ENCODE results near the gene USH2A. TPM values are rescaled to one million over a fixed set of nuclear protein-coding genes. Genes with fewer than 3 reads are reported as not detected.

Gene USH2A
- total RNA-seq, 3 donors from 2014 or later, result not detected

DNA sequence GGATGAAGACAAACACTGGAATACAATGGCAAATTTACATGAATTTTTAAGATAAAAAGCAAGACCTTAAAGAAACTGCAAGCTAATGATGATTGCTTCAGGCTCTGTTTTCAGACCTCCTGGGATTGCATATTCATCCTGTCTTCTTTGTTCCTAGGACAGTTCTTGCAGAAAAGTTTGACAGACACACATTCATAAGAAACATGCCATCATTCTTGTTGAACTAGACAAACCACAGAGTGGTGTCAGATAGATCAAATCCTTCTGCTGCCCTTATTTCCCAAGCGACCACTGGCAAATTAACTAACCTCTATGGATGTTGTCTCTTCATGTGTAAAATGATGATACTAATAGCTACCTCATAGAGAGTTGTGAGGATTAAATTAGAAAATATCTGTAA lies 674.8 kb downstream of the USH2A start:
- no peaks in the 10 kb centered on the region for H3K36me3 Mint-ChIP-seq (ENCODE audit: insufficient read depth)
- H3K4me3 Mint-ChIP-seq, result no peak overlapping the region
- ATAC-seq, result no peak
- H3K27me3 Mint-ChIP-seq (ENCODE audit: low read depth), result no peaks in the 10 kb centered on the region
- no peaks in the 10 kb centered on the region for H3K9me3 Mint-ChIP-seq
- H3K4me1 Mint-ChIP-seq (ENCODE audit: low read depth), result no peaks in the 10 kb centered on the region
- no peak for DNase-seq

DNA sequence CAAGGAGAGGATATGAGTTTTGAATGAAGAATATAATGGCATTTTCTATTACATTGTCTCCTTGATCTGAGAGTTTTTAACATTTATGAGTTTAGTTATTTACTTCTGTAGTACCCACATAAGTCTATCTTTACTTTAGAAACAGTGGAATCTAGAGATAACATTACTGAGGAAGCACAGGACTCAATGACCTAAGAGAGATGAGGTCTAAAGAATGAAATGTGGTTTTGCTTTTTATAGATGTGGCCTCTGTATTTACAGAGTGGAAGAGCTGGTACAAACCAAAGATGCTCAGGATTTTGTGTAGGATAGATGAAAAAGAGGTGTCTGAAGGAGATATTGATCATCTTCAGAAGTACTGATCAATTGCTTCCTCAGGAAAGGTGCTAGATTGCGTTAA lies 678.8 kb downstream of the USH2A start:
- ATAC-seq (no peak), DNase-seq (no peak)
- H3K4me3 Mint-ChIP-seq, result no peak overlapping the region
- no peaks in the 10 kb centered on the region for H3K27me3 Mint-ChIP-seq (ENCODE audit: low read depth)
- no peaks in the 10 kb centered on the region for H3K9me3 Mint-ChIP-seq
- no peaks in the 10 kb centered on the region for H3K36me3 Mint-ChIP-seq (ENCODE audit: insufficient read depth)
- no peaks in the 10 kb centered on the region for H3K4me1 Mint-ChIP-seq (ENCODE audit: low read depth)

GRCh38 chr1:215739025-215739424 lies 684.2 kb downstream of the USH2A start:
- Mint-ChIP-seq H3K27me3 (ENCODE audit: low read depth) (no peaks in the 10 kb centered on the region), H3K36me3 (ENCODE audit: insufficient read depth) (no peaks in the 10 kb centered on the region), H3K9me3 (peaks cover 10% of the 10 kb centered on the region), H3K4me3 (no peak overlapping the region), H3K4me1 (ENCODE audit: low read depth) (no peaks in the 10 kb centered on the region)
- DNase-seq (no peak), ATAC-seq (no peak)

DNA sequence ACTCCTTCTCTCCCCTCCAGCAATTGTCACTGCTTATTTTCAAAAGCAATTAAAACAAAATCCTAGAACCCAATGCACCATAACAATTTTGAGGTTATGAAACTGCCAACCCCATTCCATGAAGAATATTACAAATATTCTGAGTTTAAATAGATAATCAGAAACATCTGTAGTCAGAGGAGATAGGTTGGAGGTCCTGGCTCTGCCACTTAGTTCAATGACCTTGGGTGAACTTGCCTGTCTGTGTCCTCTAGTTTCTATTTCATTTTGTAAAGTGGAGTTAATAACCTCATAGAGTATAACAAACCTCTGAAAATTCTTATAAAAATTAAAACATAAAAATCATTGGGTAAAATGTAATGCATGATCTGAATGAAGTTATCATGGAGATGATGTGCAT lies 691.5 kb downstream of the USH2A start:
- Mint-ChIP-seq H3K9me3 (peaks cover 10% of the 10 kb centered on the region), H3K27me3 (ENCODE audit: low read depth) (no peaks in the 10 kb centered on the region), H3K4me3 (no peak overlapping the region), H3K4me1 (ENCODE audit: low read depth) (no peaks in the 10 kb centered on the region), H3K36me3 (ENCODE audit: insufficient read depth) (no peaks in the 10 kb centered on the region)
- ATAC-seq (no peak), DNase-seq (no peak)

DNA sequence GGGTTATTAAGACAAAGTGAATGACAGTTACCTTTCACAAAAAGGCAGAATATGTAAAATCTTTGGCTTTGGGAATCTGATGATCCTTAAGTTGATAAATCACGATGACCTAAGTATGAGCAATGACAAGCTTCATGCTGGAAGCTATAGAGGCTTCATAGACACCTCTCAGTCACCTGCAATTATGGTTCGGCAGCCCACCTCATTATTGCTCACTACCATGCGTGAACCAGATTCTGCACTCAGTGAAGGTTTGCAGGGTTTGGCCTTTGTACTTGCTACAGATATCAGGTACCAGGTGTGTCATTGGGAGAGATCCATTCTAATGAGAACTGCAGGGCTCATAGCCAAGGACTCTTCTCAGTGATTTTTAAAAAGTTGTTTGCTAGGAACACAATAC lies 692.6 kb downstream of the USH2A start:
- Mint-ChIP-seq H3K4me1 (ENCODE audit: low read depth) (no peaks in the 10 kb centered on the region), H3K9me3 (peaks cover 10% of the 10 kb centered on the region), H3K4me3 (no peak overlapping the region), H3K27me3 (ENCODE audit: low read depth) (no peaks in the 10 kb centered on the region), H3K36me3 (ENCODE audit: insufficient read depth) (no peaks in the 10 kb centered on the region)
- DNase-seq (no peak), ATAC-seq (no peak)

- H3K9me3 Mint-ChIP-seq, result no peaks in the 10 kb centered on the region
- ATAC-seq (no peak), DNase-seq (no peak)
- no peaks in the 10 kb centered on the region for H3K36me3 Mint-ChIP-seq (ENCODE audit: insufficient read depth)
- no peaks in the 10 kb centered on the region for H3K27me3 Mint-ChIP-seq (ENCODE audit: low read depth)
- H3K4me1 Mint-ChIP-seq (ENCODE audit: low read depth), result no peaks in the 10 kb centered on the region
- no peak overlapping the region for H3K4me3 Mint-ChIP-seq
Observed at GRCh38 chr1:215728169-215728568, 695.1 kb downstream of the USH2A start.

GRCh38 chr1:215720126-215720525 lies 703.1 kb downstream of the USH2A start:
- no peaks in the 10 kb centered on the region for H3K4me1 Mint-ChIP-seq (ENCODE audit: low read depth)
- H3K36me3 Mint-ChIP-seq (ENCODE audit: insufficient read depth), result no peaks in the 10 kb centered on the region
- no peak for ATAC-seq
- no peak overlapping the region for H3K4me3 Mint-ChIP-seq
- peaks cover 3% of the 10 kb centered on the region for H3K9me3 Mint-ChIP-seq
- no peaks in the 10 kb centered on the region for H3K27me3 Mint-ChIP-seq (ENCODE audit: low read depth)
- no peak for DNase-seq

- no peak for DNase-seq
- no peak overlapping the region for H3K4me3 Mint-ChIP-seq
- H3K9me3 Mint-ChIP-seq, result peaks cover 3% of the 10 kb centered on the region
- H3K27me3 Mint-ChIP-seq (ENCODE audit: low read depth), result no peaks in the 10 kb centered on the region
- H3K4me1 Mint-ChIP-seq (ENCODE audit: low read depth), result no peaks in the 10 kb centered on the region
- no peak for ATAC-seq
- H3K36me3 Mint-ChIP-seq (ENCODE audit: insufficient read depth), result no peaks in the 10 kb centered on the region
Observed at GRCh38 chr1:215719552-215719951, 703.7 kb downstream of the USH2A start.

GRCh38 chr1:215718575-215719287 lies 704.5 kb downstream of the USH2A start:
- peaks cover 3% of the 10 kb centered on the region for H3K9me3 Mint-ChIP-seq

DNA sequence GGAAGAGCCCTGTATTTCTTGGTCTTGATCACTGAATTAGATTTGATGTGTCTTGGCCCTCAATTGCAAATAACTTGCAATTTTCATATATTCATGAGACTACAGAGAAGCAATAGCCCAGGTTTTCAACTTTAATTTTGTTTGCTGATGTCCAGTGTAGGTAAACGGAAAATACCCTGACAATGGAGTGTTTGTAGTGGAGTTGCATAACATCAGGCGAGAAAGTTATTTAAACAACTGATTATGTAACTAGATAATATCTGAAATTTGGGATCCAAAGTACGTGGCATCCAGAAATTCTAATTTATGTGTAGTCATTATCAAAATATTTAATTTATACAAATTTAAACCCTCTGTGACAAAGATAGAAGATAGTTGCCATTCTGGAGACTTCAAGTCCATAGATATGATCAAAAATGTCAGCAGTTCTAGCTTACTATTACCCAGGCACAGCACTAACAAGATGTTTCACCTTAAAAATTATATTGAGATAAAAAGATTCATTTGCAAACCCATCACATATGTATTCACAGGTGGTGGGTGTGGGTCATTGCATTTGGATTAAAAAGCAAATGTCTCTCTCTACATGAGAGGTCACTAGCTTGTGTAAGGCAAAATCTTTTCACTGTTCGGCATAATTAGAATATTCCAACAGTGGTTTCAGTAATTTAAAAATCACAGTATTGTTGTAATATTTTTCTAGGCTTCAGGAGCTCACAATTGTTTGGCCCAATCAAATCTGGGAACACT lies 705.4 kb downstream of the USH2A start:
- H3K36me3 Mint-ChIP-seq (ENCODE audit: insufficient read depth), result no peaks in the 10 kb centered on the region
- no peak overlapping the region for H3K4me3 Mint-ChIP-seq
- peaks cover 3% of the 10 kb centered on the region for H3K9me3 Mint-ChIP-seq
- H3K27me3 Mint-ChIP-seq (ENCODE audit: low read depth), result no peaks in the 10 kb centered on the region
- no peak for DNase-seq
- no peak for ATAC-seq
- no peaks in the 10 kb centered on the region for H3K4me1 Mint-ChIP-seq (ENCODE audit: low read depth)

More at GRCh38 chr1:215718575-215719287, 704.5 kb downstream of the USH2A start:
- DNase-seq (no peak), ATAC-seq (no peak)
- no peaks in the 10 kb centered on the region for H3K27me3 Mint-ChIP-seq (ENCODE audit: low read depth)
- H3K36me3 Mint-ChIP-seq (ENCODE audit: insufficient read depth), result no peaks in the 10 kb centered on the region
- H3K4me3 Mint-ChIP-seq, result no peak overlapping the region
- no peaks in the 10 kb centered on the region for H3K4me1 Mint-ChIP-seq (ENCODE audit: low read depth)

- Mint-ChIP-seq H3K4me1 (ENCODE audit: low read depth) (no peaks in the 10 kb centered on the region), H3K36me3 (ENCODE audit: insufficient read depth) (no peaks in the 10 kb centered on the region)
Observed at GRCh38 chr1:215710899-215711225, 712.4 kb downstream of the USH2A start.

GRCh38 chr1:215710036-215710898 lies 713.0 kb downstream of the USH2A start:
- no peaks in the 10 kb centered on the region for H3K9me3 Mint-ChIP-seq

More at GRCh38 chr1:215710899-215711225, 712.4 kb downstream of the USH2A start:
- Mint-ChIP-seq H3K9me3 (no peaks in the 10 kb centered on the region), H3K4me3 (no peak overlapping the region), H3K27me3 (ENCODE audit: low read depth) (no peaks in the 10 kb centered on the region)
- ATAC-seq, result no peak
- DNase-seq, result no peak

GRCh38 chr1:215704089-215704860 lies 719.0 kb downstream of the USH2A start:
- H3K4me3 Mint-ChIP-seq, result no peak overlapping the region
- ATAC-seq, result no peak
- H3K27me3 Mint-ChIP-seq (ENCODE audit: low read depth), result no peaks in the 10 kb centered on the region

More at GRCh38 chr1:215710036-215710898, 713.0 kb downstream of the USH2A start:
- Mint-ChIP-seq H3K4me3 (no peak overlapping the region), H3K4me1 (ENCODE audit: low read depth) (no peaks in the 10 kb centered on the region), H3K36me3 (ENCODE audit: insufficient read depth) (no peaks in the 10 kb centered on the region), H3K27me3 (ENCODE audit: low read depth) (no peaks in the 10 kb centered on the region)
- no peak for ATAC-seq
- DNase-seq, result no peak

DNA sequence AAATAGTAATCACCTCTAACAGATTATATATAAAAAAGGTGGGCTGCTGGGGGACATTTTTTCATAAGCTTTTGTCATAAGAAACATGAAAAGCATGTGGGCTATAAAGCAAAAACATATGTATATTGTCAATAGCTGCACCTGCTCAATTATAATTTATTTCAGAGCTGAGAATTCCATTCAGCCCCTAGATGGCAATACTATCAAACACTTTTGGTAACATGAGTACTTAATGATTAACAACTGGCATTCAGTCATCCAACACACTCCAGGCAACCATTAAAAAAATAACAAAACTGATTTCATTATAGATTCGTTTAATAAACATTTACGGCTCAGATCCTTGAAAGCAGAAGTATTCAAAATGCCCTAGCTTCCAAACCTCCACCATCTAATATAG lies 741.0 kb downstream of the USH2A start:
- DNase-seq (no peak), ATAC-seq (no peak)
- H3K27me3 Mint-ChIP-seq (ENCODE audit: low read depth), result no peaks in the 10 kb centered on the region
- H3K4me3 Mint-ChIP-seq, result no peak overlapping the region
- no peaks in the 10 kb centered on the region for H3K4me1 Mint-ChIP-seq (ENCODE audit: low read depth)
- no peaks in the 10 kb centered on the region for H3K36me3 Mint-ChIP-seq (ENCODE audit: insufficient read depth)
- peaks cover 4% of the 10 kb centered on the region for H3K9me3 Mint-ChIP-seq

More at GRCh38 chr1:215704089-215704860, 719.0 kb downstream of the USH2A start:
- peaks cover 10% of the 10 kb centered on the region for H3K9me3 Mint-ChIP-seq
- H3K4me1 Mint-ChIP-seq (ENCODE audit: low read depth), result no peaks in the 10 kb centered on the region
- H3K36me3 Mint-ChIP-seq (ENCODE audit: insufficient read depth), result no peaks in the 10 kb centered on the region
- DNase-seq, result no peak
